ENCODE data around the gene GSK3A. TPM values are rescaled to one million over a fixed set of nuclear protein-coding genes. Genes with fewer than 3 reads are reported as not detected.

The GSK3A gene
- total RNA-seq, 1 donor from 2014 or later = 68.0 TPM

GRCh38 chr19:42279155-42279901 lies 36.9 kb upstream of the GSK3A start:
- DNase-seq (ENCODE audit: low read depth, low spot score) = no peak
- Mint-ChIP-seq H3K27me3 (ENCODE audit: low read depth) (no peaks in the 10 kb centered on the region), H3K27ac (ENCODE audit: unreplicated experiment) (peak overlapping the region; percentile 30)

GRCh38 chr19:42278452-42279154 lies 36.2 kb upstream of the GSK3A start:
- peak overlapping the region; percentile 96 for H3K4me3 Mint-ChIP-seq
- no peak for TF ChIP-seq CTCF (conservative IDR thresholded peaks at IDR 0.05)
- no peaks in the 10 kb centered on the region for H3K27me3 Mint-ChIP-seq (ENCODE audit: low read depth)
- H3K27ac Mint-ChIP-seq (ENCODE audit: unreplicated experiment) = no peak overlapping the region
- H3K36me3 Mint-ChIP-seq (ENCODE audit: low read depth) = no peaks in the 10 kb centered on the region
- H3K9me3 Mint-ChIP-seq = no peaks in the 10 kb centered on the region
- DNase-seq (ENCODE audit: low read depth, low spot score) = no peak
- peaks cover 21% of the 10 kb centered on the region for H3K4me1 Mint-ChIP-seq

More at GRCh38 chr19:42279155-42279901, 36.9 kb upstream of the GSK3A start:
- TF ChIP-seq CTCF (conservative IDR thresholded peaks at IDR 0.05) = no peak
- Mint-ChIP-seq H3K36me3 (ENCODE audit: low read depth) (no peaks in the 10 kb centered on the region), H3K4me1 (peaks cover 21% of the 10 kb centered on the region), H3K9me3 (no peaks in the 10 kb centered on the region), H3K4me3 (peak overlapping the region; percentile 96)

DNA sequence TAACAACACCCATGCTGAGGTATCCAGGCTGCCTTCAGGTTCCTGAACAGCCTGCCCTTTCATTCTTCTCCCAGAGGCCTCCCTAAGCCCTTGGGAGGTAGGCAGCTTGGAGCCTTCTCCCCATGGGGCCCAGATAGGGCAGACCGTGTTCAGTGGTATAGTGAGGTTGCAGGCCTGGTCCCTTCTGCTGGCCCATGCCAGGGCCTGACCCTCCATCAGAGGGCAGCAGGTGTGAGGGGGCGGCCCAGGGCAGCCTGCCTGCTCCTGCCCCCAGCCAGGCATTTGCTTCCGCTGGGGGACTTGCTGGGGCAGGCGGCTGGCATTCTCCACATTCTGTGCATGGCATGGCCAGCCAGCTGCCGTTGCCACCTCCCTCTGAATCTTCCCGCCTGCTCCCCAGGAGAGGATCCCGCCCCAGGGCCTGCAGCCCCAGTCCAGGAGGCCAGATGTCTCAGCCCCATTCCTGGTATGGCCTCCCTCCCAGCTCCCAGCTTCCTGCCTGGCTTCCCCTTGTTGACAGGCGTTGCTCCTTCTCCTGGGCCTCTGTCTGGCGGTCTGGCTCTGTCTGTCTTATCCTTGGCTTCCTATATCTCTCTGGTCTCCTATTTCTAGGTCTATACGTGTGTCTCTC lies 35.5 kb upstream of the GSK3A start:
- no peak overlapping the region for H3K27ac Mint-ChIP-seq (ENCODE audit: unreplicated experiment)
- H3K36me3 Mint-ChIP-seq (ENCODE audit: low read depth) = no peaks in the 10 kb centered on the region
- no peaks in the 10 kb centered on the region for H3K9me3 Mint-ChIP-seq
- DNase-seq (ENCODE audit: low read depth, low spot score) = no peak
- H3K4me1 Mint-ChIP-seq = peaks cover 21% of the 10 kb centered on the region
- no peak for TF ChIP-seq CTCF (conservative IDR thresholded peaks at IDR 0.05)
- no peaks in the 10 kb centered on the region for H3K27me3 Mint-ChIP-seq (ENCODE audit: low read depth)
- H3K4me3 Mint-ChIP-seq = peak overlapping the region; percentile 96

GRCh38 chr19:42276821-42277220 lies 34.4 kb upstream of the GSK3A start:
- TF ChIP-seq CTCF (conservative IDR thresholded peaks at IDR 0.05) = no peak
- H3K4me3 Mint-ChIP-seq = no peak overlapping the region
- no peak for DNase-seq (ENCODE audit: low read depth, low spot score)

DNA sequence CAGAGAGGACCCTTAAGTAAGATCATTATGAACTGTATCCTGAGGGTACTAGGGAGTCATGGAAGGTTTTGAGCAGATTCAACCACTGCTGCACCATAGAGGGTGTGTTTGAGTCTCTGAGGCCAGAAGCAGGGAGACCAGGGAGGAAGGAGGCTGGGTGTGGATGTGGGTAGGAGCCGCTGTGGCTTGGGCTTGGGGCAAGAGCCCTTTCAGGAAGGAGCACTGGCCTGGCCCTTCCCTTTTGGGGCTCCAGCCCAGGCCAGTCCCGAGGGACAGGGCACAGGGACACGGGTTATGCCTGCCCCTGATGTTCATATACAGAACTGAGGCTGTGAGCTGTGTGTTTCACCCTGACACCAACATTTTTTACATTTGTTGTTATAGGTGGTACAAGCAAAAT lies 33.9 kb upstream of the GSK3A start:
- H3K4me3 Mint-ChIP-seq = peak overlapping the region; percentile 49
- no peaks in the 10 kb centered on the region for H3K9me3 Mint-ChIP-seq
- no peaks in the 10 kb centered on the region for H3K27me3 Mint-ChIP-seq (ENCODE audit: low read depth)
- DNase-seq (ENCODE audit: low read depth, low spot score) = no peak
- peaks cover 21% of the 10 kb centered on the region for H3K4me1 Mint-ChIP-seq
- TF ChIP-seq CTCF (conservative IDR thresholded peaks at IDR 0.05) = no peak
- no peaks in the 10 kb centered on the region for H3K36me3 Mint-ChIP-seq (ENCODE audit: low read depth)
- H3K27ac Mint-ChIP-seq (ENCODE audit: unreplicated experiment) = no peak overlapping the region

More at GRCh38 chr19:42276821-42277220, 34.4 kb upstream of the GSK3A start:
- Mint-ChIP-seq H3K4me1 (peaks cover 21% of the 10 kb centered on the region), H3K36me3 (ENCODE audit: low read depth) (no peaks in the 10 kb centered on the region), H3K9me3 (no peaks in the 10 kb centered on the region), H3K27me3 (ENCODE audit: low read depth) (no peaks in the 10 kb centered on the region), H3K27ac (ENCODE audit: unreplicated experiment) (no peak overlapping the region)

Data from neural crest cell (in vitro differentiated cells).